K562 (cell line): ENCODE results near the gene PPP1R36. TPM values are rescaled to one million over a fixed set of nuclear protein-coding genes. Genes with fewer than 3 reads are reported as not detected.

Source experiments
- ATAC-seq: fragments of 200-7000 bp; cut with Tn5 transposase; 3 replicates; pipeline ENCODE4 v1.9.1; 2020; ENCODE audit warnings: moderate library complexity
- BruUV-seq: library from RNA; stranded (reverse); fragments of 400-500 nt; replicated peaks from 2 replicates; lab custom pipeline; 2021; lab: Mats Ljungman, UMichigan
- CTCF ChIA-PET: fragments of 300-600 bp; formaldehyde crosslinking; extraction: SDS; loops from one replicate; lab custom pipeline; 2021; ENCODE audit warnings: low intra/inter-chr PET ratio; lab: Yijun Ruan, JAX
- POLR2A ChIA-PET: fragments of 300-600, 350-650 bp; sonication (Branson Sonifier 250); formaldehyde crosslinking; extraction: SDS; loops from one replicate; lab custom pipeline; 2021; ENCODE audit warnings: antibody characterized with exemption, inconsistent platforms; lab: Yijun Ruan, JAX
- DNase-seq, 4 experiments: peaks; one replicate each; pipeline versions ENCODE4 v3.0.0 to v3.0.0-alpha.2; 2011 to 2018; ENCODE audit warnings: low spot score in 3 of 4, mixed read lengths in 3 of 4; ENCODE audit errors: extremely low read depth in 1 of 4
- FAIRE-seq: peaks from 2 replicates; lab custom pipeline; 2011; peaks lifted over from hg19 to GRCh38; lab: Jason Lieb, UNC
- H2AFZ ChIP-seq: 2 replicates; pipeline ENCODE4 v1.6.0; 2011; ENCODE audit warnings: low read depth, low read length, control low read depth, inconsistent platforms
- H3K27ac ChIP-seq: fragments of 200-600 bp; 3 replicates; pipeline ENCODE4 v1.8.0; 2011; ENCODE audit warnings: low read depth, mild to moderate bottlenecking, control low read depth, inconsistent platforms, low read length, moderate library complexity, mixed read lengths; ENCODE audit errors: extremely low read depth
- H3K27me3 ChIP-seq, 2 experiments: fragments of 300-600 bp in 1 of 2; 2 replicates in 1 of 2; 3 replicates in 1 of 2; pipeline versions ENCODE4 v1.6.0 to v1.8.0; 2011; ENCODE audit warnings: inconsistent platforms in 2 of 2, low read length in 2 of 2, mild to moderate bottlenecking in 1 of 2, mixed read lengths in 1 of 2, moderate library complexity in 1 of 2; ENCODE audit not compliant: control insufficient read depth in 2 of 2, insufficient read depth in 2 of 2
- H3K36me3 ChIP-seq: fragments of 300-600 bp; 3 replicates; pipeline ENCODE4 v1.8.0; 2011; ENCODE audit warnings: mild to moderate bottlenecking, low read length, inconsistent platforms; ENCODE audit not compliant: control insufficient read depth, insufficient read depth
- H3K4me1 ChIP-seq, 2 experiments: fragments of 200-600 bp in 1 of 2; replicated peaks in 1 of 2; 2 replicates in 1 of 2; 3 replicates in 1 of 2; pipeline versions ENCODE4 v1.5.1 to v1.8.0; 2011; ENCODE audit warnings: inconsistent platforms in 2 of 2, low read length in 2 of 2, mild to moderate bottlenecking in 1 of 2, mixed read lengths in 1 of 2, moderate library complexity in 1 of 2; ENCODE audit not compliant: control insufficient read depth in 2 of 2, insufficient read depth in 2 of 2
- H3K4me2 ChIP-seq: 2 replicates; pipeline ENCODE4 v1.6.1; 2011; ENCODE audit warnings: low read length, control low read depth, inconsistent platforms, mixed read lengths; ENCODE audit not compliant: insufficient read depth
- H3K4me3 ChIP-seq: fragments of 200-600 bp; sonication (generic), shearing (Covaris generic); 2 replicates; pipeline ENCODE4 v1.5.1; 2016; ENCODE audit warnings: control low read depth, inconsistent platforms
- H3K79me2 ChIP-seq: fragments of 200-600 bp; 3 replicates; pipeline ENCODE4 v1.8.0; 2011; ENCODE audit warnings: low read length, inconsistent platforms; ENCODE audit not compliant: control insufficient read depth, insufficient read depth
- H3K9ac ChIP-seq, 2 experiments: 2 replicates each; pipeline versions ENCODE4 v1.6.0 to v1.6.1; 2011; ENCODE audit warnings: low read depth in 2 of 2, low read length in 2 of 2, control low read depth in 1 of 2, inconsistent platforms in 1 of 2, mild to moderate bottlenecking in 1 of 2, mixed read lengths in 1 of 2; ENCODE audit not compliant: insufficient read depth in 1 of 2
- H3K9me1 ChIP-seq: one replicate; pipeline ENCODE4 v1.6.0; 2011; ENCODE audit warnings: inconsistent platforms, mild to moderate bottlenecking, low read length, moderate library complexity; ENCODE audit not compliant: control insufficient read depth, insufficient read depth
- H3K9me3 ChIP-seq: replicated peaks from 2 replicates; pipeline ENCODE4 v1.5.1; 2011; ENCODE audit warnings: low read depth, low read length, inconsistent platforms; ENCODE audit not compliant: control insufficient read depth, insufficient read depth
- H4K20me1 ChIP-seq: replicated peaks from 2 replicates; pipeline ENCODE4 v1.6.1; 2011; ENCODE audit warnings: low read length, inconsistent platforms, mixed read lengths; ENCODE audit not compliant: control insufficient read depth, insufficient read depth
- KDM4B ChIP-seq, 2 experiments: fragments of 450-650 bp in 1 of 2; sonication (generic) in 1 of 2; IDR thresholded peaks; 2 replicates each; pipeline ENCODE4 v1.6.1; 2016 to 2017; ENCODE audit warnings: borderline replicate concordance in 2 of 2, antibody characterized with exemption in 1 of 2, low read depth in 1 of 2, mild to moderate bottlenecking in 1 of 2
- POLR2A ChIP-seq: fragments of 450-650 bp; conservative IDR thresholded peaks from 2 replicates; pipeline ENCODE4 v1.6.1; 2016
- POU5F1 ChIP-seq: fragments of 150-350 bp; IDR thresholded peaks from 2 replicates; pipeline ENCODE4 v1.6.1; 2014; ENCODE audit warnings: borderline replicate concordance, low read length, low read depth, mild to moderate bottlenecking; ENCODE audit not compliant: partially characterized antibody
- SIN3B ChIP-seq: fragments of 450-650 bp; IDR thresholded peaks from 2 replicates; pipeline ENCODE4 v1.6.1; 2017; ENCODE audit warnings: low read depth, mild to moderate bottlenecking, moderate library complexity
- SMARCB1 ChIP-seq: IDR thresholded peaks from 2 replicates; pipeline ENCODE4 v1.6.1; 2011; ENCODE audit warnings: improper control_type of control experiment, low read depth; ENCODE audit not compliant: insufficient read length
- TFAP4 ChIP-seq: sonication (generic); formaldehyde crosslinking; IDR thresholded peaks from 2 replicates; pipeline ENCODE4 v1.8.0; 2022; ENCODE audit warnings: missing genetic modification reagents, mild to moderate bottlenecking, moderate library complexity, borderline replicate concordance
- WGBS: fragments of 100-300 bp; shearing (Covaris generic); methylation state at CpG from one replicate; pipeline ENCODE4 v1.1.6; 2016; ENCODE audit warnings: low coverage, mixed read lengths; ENCODE audit not compliant: insufficient coverage; ENCODE audit errors: missing lambda C conversion rate; 5-methylcytosine and 5-hydroxymethylcytosine counted together
- in situ Hi-C: fragments of 300-500 bp; cut with MboI; formaldehyde crosslinking; loops from 4 replicates; pipeline ENCODE4 v1.15.0; 2018; ENCODE audit warnings: inconsistent platforms, mixed read lengths
- intact Hi-C: fragments of 100-400 bp; cut with micrococcal nuclease; formaldehyde crosslinking; loops from 2 replicates; pipeline ENCODE4 v1.14.2; 2022
- polyA plus RNA-seq, 8 experiments: library from polyadenylated mRNA; depleted of rRNA in 4 of 8; stranded (reverse) in 5 of 8; unstranded in 3 of 8; fragments of >200 nt; fragmentation: Nextera tagmentation in 2 of 8; fragmentation: Illumina TruSeq in 1 of 8; extraction: Ambion mirVana in 2 of 8; extraction: Trizol in 1 of 8; gene quantifications; 2 replicates each; pipeline versions ENCODE4 v1.2.1 to v1.2.3, GENCODE V29; 2011 to 2014; ENCODE audit warnings: inconsistent platforms in 1 of 8, missing spikeins in 1 of 8
- total RNA-seq, 7 experiments: library from RNA; depleted of rRNA in 6 of 7; stranded (reverse); fragments of >200 nt in 6 of 7; fragmentation: Illumina TruSeq in 2 of 7; extraction: Trizol in 2 of 7; gene quantifications; 2 replicates each; pipeline versions ENCODE4 v1.2.1 to v1.2.3, GENCODE V29; 2011 to 2021; ENCODE audit warnings: low replicate concordance in 1 of 7

The PPP1R36 gene
- total and polyA plus RNA-seq, 9 of the 15 experiments (the other 6 are each of a cell fraction or from before 2014, with no cell fraction given): 0.29 TPM; not detected in 8

DNA sequence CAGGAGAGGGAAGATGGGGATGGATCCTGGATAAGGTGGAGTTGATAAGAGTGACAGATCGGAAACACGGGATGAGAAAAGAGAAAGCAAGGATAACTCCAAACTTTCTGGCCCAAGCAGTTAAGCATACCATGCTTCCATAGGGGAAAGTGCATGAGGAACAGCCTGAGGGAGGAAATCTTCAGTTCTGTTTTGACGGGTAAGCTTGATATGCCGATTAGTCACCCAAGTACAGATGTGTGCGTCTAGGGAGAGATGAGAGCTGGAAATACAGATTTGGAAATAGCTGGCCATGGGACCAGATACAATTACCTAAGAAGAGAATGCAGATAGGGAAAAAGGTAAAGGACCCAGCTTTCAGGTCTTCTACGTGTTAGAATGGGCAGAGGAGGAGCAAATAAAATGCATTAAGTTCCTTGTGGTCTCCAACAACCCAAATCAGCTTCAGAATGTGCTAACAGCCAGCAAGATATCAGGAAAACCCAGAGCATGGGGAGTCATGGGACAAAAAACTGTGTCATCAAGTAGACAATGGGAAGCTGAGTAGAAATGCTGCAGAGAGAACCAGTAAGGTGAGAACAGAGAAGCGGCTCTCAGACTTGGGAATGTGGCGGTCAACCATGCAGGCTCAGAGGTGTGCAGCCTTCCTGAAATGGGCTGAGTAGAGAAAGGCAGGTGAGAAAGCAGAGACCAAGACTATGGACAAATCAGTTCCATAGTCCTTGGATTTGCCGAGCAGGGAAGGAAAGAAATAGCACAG, 56.3 kb downstream of the PPP1R36 start:
- no peak for FAIRE-seq
- TF ChIP-seq SMARCB1 (no peak), TFAP4 (CRISPR knock-in tag) (no peak), KDM4B (IDR thresholded peaks at IDR 0.05; ENCODE audit: borderline replicate concordance in 2 of 2, low read depth in 1 of 2) (no peak), SIN3B (no peak), POLR2A (no peak), POU5F1 (no peak)
- intact Hi-C loops (no loop called here), in situ Hi-C loops (no loop called here)
- WGBS: 1% methylated on average over 6 of the region's 9 CpGs
- H2AFZ ChIP-seq: no peak overlapping the region
- no peaks in the 10 kb centered on the region for H3K36me3 ChIP-seq
- H3K4me3 ChIP-seq: no peak overlapping the region
- ChIA-PET POLR2A (no interaction called here), CTCF (no interaction called here)
- DNase-seq: no peak
- no peaks in the 10 kb centered on the region for H3K4me1 ChIP-seq
- BruUV-seq: no TSS peak
- H4K20me1 ChIP-seq: no peaks in the 10 kb centered on the region
- H3K9ac ChIP-seq: no peak overlapping the region
- no peak overlapping the region for H3K4me2 ChIP-seq
- no peaks in the 10 kb centered on the region for H3K9me3 ChIP-seq
- no peak overlapping the region for H3K27ac ChIP-seq
- ATAC-seq: no peak
- H3K27me3 ChIP-seq: peaks cover 5 to 8% of the 10 kb centered on the region in 2 experiments; a peak in 3 of 5 replicates
- H3K9me1 ChIP-seq: no peaks in the 10 kb centered on the region
- no peaks in the 10 kb centered on the region for H3K79me2 ChIP-seq
